Measurements from ENCODE around the gene NHERF2.
A peak's percentile ranks its signal among the peaks of the same experiment; 100 is the strongest.

The NHERF2 gene

DNA sequence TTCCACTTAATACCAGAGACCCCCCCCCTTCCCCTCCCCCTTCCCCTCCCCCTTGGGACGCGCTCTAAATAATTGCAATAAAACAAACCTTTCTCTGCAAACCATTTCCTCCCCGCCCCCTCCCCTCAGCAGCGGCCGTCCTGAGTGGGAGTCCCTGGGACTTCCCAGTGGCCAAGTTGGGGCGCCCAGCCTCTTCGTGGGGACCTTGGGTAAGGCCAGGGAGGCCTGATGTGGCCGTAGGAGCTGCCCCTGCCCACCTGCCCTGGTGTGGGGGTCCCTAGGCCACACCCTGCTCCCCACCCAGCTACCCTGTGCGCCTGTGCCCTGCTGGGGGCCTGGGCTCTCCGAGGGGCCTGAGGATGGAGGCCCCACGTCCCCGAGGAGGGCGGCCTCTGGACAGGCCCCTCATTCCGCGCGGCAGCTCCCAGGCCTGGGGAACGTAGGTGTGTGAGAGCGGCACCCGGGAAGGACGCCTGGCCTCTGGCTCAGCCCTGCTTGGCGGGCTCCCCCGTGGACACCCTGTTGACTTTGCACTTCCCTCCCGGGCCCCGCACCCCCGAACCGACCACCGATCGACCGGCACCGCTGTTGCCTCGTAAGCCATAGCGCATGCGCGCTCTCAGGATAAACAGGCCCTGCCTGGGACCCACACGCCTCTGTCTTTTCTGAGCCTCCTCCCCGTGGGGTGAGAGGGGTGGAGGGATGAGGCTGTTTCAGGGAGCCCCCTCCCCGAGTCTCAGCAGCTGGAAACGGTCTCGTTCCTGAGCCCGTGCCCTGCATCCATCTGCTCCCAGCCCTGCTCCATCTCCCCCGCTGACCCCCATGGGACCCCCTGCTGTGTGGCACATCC lies 11.9 kb downstream of the NHERF2 start:
- DNase-seq = no peak

DNA sequence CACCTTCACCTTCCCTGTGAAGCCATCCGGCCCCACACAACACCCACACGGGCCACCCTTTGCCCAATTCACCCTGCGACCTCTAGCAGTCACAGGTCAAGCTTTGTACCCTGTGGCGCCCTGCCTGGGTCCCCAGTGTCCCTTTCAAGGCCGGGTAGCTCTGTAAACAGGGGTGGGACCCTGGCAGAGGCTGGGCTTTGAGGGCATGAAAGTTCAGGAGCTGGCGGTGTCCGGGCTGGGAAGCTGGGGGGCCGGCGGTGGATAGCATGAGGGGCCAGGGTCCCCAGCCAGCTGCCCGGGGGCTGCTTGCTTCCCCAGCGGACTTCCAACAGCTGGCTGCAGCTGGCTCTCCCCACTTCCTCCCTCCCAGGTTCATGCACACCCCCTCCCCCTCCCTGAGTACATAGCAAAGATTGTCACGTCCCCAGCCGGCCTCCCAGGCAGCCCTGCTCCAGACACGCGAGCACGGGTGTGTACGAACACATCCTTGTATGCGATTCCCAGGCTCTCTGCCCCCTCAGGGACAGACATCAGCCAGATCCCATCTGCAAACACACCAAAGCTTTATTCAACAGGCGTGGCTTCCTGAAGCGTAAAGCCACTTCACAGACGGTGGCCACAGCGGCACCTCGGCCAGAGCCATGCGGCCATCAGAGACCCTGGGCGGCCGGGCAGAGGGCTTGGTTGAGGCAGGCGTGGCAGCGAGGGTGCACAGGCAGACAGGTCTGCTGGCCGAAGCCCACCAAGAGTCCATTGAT lies 12.8 kb downstream of the NHERF2 start:
- DNase-seq = no peak

DNA sequence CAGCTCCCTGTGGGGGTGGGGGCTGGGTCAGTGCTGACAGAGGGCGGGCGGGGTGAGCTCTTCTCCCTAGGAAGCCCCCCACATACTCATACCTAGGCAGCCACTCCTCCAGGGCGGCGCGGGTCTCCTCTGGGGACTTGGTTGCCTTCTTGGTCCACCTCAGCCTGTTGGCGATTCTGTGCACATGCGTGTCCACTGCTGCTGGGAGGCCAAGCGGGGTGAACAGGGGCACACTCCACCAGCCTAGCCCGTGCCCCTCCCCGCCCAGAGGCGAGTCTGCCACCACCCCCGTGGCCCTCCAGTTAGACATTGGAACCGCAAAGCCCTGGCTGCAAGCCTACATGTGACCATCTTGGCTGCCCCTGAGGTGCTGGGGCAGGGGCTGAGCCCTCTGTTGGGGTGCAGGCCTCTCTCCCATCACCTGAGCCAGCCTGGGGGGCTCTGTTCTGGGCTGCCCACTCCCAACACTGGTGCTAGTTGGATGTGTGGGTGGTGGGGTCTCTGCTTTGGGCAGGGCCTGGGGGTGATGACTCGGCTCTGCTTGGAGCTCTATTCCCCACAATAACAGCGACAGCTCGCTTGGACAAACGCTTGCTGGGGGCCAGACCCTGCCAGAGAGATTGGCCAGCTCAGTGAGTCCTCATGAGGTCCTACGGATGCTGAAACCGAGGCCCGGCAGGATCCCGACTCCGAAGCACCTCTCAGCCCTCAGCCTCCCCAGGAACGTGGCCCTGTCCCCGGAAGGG lies 13.5 kb downstream of the NHERF2 start:
- no peak for DNase-seq

DNA sequence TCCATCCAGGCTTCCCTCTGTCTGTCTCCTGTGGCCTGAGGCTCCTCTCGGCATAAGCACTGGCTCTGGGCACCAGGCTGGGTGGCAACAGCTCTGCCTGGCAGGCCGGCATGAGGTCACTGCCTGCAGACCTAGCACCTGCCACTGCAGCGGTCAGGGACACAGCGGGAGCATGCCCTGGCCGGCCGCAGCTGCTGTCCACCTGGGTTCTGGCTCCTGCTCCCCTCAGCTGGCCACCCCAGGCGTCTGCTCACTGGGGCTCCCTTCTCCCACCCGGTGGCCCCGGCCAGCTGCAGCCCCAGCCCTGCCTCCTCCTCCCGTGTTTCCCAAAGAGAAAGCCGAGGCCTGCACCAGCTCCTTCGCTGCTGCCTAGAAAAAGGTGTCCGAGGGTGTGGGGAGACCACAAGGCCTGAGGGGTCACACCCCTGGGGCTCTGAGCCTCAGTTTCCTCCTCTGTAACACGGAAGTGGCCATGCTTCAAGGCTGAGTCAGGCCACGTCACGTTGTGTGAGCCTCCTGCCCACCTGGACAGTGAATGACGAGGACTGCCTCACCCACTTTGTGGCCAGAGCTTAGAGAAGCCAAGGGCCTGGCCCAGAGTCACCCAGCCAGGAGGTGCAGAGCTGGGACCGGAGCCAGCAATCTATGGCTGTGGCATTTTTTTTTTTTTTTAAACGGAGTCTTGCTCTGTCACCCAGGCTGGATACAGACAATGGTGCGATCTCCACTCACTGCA lies 14.3 kb downstream of the NHERF2 start:
- peak in 5 of 56 donors; percentile 17 to 56 (median 23) for DNase-seq

DNA sequence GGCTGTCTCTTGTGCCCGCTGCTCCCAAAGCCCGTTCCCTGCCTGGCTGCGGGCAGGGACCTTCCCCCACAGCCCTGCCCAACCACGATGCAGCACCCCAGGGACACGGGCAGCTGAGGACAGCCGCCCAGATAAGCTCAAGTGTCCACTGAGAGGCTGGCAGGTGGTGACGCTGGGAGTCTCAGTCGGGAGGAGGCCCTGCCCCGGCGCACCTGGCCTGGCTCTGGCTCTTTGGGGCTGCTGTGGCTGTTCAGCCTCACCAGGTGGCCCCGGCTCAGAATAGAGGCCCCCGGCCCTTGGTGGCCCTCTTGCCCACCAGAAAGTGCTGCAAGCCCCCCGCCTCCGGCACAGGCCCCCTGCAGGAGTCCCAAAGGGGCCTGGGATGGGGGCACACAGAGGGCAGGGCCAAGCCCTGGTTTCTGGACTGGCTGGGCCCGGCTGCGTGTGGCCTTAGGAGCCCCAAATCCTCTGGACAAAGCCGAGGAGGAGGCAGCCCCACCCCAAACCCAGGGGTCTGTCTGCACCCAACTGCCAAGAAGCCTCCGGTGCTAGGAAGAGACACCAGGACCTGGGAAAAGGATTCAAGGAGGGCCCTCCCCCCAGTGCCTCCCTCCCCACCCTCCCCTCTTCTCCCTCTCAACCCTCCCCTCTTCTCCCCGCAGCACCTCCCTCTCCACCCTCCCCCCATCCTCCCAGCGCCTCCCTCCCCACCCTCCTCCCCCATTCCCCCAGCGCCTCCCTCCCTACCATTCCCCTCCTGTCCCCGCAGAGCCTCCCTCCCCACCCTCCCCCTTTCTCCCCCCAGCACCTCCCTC lies 15.7 kb downstream of the NHERF2 start:
- no peak for DNase-seq

DNA sequence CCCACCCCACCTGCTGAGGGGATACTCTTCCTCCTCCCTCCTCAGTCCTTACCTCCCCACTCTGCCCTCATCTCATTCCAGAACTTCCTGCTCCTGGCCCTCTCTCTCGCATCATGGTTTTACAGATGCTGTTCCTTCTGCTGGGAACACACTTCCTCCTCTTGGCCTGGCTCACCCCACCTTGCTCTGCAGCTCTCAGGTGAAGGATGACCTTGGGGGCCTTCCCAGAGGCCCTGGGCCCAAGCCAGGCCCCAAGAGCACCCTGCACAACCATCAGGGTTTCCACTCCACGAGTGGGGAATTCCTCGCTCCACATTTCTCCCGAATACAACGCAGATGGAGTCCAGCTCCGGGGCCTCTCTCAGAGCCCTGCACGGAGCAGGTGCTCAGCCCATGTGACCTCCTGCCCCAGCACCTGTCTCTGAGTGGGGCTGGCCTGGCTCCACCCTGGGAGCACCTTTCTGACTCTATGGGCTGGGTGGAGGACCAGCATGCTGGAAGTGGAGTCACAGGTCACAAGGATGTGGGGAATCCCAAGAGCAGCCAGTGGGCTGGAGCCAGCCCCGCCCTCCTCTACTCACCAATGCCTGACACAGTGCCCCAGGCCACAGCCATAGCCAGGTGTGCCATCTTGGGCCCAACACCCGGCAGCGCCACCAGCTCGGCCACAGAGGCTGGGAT lies 16.4 kb downstream of the NHERF2 start:
- DNase-seq = no peak

DNA sequence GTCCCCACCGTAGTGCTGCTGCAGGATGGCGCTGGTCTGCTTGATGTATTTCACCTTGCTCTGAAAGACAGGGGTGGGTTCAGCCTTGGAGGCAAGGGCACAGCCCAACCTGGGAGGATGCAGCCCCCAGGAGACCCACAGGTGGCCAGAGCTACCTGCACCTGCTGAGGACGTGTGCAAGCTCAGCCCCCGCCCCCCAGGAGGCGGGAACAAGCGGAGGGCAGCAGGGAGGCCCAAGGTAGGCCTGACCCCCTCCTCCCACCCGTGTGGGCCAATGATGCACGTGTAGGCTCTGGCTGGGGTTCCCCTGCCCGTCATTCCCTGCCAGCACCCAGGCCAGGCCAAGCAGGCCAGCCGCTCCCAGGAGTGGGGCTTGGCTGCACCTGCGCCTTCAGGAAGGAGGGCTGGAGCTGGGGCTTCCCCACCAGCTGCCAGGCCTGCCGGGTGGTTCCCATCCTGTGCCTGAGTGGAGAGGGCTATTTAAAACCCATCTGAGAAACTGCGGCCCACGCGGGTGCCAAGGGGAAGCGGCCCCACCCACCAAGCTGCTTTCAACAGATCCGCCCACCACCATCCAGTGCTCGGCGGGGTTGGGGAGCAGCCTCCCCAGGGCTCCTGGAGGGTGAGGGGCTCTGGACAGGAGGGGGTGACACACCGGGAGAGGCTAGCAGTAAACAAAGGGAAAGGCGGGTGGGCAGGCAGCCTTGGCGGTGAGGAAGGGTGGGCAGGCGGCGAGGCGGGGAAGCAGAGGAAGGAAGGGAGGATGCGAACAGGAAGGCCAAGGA lies 17.2 kb downstream of the NHERF2 start:
- peak in 21 of 56 donors; percentile 5 to 60 (median 31) for DNase-seq

DNA sequence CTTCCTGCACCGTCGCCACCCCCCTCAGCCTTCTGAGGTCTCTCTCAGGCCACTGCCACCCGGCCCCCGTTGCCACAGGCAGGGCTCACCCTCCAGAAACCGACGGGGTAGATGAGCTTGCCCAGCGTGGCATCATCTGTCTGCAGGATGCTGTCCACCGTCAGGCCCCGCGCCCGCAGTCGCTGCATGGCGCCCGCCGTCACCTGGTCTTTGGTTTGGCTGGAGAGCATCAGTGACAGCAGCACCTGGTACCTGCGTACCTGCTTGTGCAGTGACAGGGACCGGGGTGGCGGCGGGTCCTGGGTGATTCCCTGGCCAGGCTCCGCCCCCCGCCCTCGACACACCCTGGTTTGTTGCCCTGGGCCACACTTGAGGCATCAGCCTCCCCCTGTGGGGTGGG lies 17.8 kb downstream of the NHERF2 start:
- no peak for DNase-seq

DNA sequence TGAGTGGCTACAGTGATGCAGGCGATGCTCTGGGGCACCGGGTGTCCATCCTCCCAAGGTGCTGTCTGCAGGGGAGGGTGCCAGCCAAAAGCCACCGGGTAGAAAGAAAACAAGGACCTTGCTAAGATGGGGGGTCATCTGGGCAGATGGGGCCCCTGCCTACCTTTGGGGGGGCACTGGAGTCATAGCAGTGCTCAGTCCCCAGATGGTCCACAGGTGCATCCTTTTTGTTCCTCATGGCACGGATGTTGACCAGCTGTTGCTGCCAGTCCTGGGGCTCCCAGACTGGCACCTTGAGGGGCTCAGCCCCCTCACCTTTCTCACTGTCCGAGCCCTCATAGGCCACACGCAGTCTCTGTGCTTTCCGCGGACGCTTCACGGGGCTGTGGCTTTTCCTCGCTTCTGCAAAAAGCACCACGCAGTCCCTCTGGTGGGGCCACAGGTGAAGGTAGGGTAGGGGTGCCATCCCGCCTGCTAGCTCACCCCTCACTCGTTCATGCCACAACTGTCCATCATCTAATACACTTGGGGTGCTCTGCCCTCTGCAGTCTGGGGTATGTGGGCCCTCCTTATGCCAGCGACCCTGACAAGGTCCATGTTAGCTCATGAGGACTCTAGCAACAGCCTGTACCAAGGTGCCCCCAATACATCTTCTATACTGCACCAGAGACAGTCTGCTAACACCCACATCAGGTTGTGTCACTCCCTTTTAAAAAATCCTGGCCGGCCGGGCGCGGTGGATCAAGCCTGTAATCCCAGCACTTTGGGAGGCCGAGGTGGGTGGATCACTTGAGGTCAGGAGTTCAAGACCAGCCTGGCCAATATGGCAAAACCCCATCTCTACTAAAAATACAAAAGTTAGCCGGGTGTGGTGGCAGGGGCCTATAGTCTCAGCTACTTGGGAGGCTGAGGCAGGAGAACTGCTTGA lies 19.5 kb downstream of the NHERF2 start:
- no peak for DNase-seq

DNA sequence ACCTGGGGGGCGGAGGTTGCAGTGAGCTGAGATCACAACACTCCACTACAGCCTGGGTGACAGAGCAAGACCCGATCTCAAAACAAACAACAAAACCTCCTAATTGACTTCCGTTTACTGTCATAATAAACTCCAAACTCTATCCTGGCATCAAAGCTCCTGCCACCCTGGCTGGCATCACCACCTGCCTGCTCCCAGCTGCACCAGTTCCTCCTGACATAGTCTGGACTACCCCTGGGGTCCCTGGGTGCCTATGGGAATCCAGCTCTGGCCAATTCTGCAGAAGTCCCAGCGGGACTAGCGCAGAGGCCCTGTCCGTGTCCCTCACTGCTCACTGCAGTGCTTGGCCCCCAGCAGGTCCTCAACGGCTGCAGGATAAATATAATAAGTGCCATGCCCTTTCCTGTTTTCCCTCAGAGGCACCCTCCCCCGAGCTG lies 20.2 kb downstream of the NHERF2 start:
- DNase-seq = peak in 1 of 56 donors; percentile 34

DNA sequence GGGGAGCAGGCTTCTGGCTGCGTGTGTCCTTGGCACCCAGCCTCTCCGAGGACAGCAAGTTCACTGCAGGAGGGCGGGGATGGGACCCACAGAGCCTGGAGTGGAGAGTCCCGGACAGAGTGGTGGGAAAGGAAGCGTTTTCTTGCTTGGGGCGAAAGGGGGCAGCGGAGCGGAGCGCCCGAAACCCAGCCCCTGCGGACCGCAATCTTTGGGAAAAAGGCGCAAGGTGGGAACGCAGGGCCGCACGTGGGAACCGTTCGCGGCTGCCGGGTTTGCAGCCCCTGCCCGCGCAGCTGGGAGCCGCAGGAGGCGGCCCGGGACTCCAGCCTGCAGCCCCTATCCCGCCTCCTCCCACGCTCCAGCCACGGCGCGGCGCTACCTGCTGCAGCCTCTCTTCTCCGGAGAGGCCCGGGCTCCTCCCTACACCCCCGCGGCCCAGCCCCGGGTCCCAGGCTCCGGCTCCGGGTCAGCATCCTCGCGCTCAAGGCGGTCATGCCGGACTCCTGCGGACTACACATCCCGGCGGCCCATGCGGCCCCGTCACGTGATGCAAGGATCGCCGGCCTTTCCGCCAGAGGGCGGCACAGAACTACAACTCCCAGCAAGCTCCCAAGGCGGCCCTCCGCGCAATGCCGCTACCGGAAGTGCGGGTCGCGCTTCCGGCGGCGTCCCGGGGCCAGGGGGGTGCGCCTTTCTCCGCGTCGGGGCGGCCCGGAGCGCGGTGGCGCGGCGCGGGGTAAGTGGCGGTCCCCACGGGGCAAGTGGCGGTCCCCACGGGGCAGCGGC lies 20.8 kb downstream of the NHERF2 start, which contains the start of the genes NTHL1 and TSC2:
TSS of gene NTHL1 (minus strand) at position 505 of the 786 bp plus-strand sequence. CDS start at position 494, 11 bp downstream.
TSS of gene TSC2 (plus strand) at position 656 of the 786 bp plus-strand sequence. CDS start 631 bp downstream, outside the sequence.
- peak; percentile 62 to 99 (median 94) for DNase-seq

DNA sequence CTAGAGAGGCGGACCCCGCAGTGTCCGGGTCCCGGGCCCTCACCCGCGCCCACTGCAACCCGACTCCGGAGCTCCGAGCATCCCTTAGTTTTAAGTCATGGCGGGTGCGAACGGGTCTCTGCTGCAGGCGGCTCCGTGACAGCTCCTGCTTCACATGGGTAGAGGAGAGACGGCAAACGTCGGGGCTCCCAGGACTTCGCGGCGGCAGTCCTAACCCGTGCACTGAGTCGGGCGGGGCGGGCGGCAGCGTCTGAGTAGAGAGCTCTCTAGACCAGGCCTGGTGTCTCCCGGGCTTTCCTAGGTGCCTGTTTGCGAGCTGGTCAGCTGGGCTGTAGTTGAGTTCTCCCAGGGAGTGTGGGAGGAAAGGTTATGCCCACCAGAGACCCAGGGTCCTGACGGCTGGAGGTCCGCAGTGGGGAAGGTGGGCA lies 21.4 kb downstream of the NHERF2 start:
- DNase-seq = no peak

DNA sequence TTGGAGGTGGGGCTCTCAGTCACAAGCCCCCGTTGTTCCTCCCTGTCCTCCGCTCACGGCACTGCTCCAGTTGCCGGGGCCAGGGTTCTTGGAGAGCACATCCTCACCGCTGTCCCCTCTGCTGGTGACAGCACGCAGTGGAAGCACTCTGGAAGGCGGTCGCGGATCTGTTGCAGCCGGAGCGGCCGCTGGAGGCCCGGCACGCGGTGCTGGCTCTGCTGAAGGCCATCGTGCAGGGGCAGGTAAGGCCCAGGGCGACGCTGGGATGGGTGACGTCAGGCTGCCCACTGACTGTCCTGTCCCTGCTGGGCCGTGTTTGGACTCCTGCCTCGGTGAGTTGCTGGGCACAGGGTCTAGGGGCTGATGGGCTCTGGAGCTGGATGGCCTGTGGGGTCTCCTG lies 26.5 kb downstream of the NHERF2 start:
- DNase-seq = no peak

DNA sequence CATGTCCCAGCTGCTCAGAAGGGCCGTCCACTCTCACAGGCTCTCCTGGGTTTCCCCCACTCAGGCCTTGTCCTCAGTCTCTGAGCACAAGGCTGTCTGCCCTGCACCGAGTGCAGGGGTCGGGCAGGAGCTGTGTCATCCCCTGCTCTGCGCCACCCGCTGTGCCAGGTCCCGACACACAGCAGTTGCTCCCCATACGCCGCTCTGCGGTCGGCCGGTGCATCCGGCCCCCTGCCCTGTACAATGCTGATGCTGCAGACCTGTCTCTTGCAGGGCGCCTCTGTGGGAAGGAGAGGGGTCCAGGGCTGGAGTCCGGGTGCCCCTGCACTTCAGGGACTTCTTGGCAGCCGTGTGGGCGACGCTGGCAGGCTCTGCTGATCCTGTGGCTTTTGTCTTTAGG lies 27.2 kb downstream of the NHERF2 start:
- DNase-seq = no peak

DNA sequence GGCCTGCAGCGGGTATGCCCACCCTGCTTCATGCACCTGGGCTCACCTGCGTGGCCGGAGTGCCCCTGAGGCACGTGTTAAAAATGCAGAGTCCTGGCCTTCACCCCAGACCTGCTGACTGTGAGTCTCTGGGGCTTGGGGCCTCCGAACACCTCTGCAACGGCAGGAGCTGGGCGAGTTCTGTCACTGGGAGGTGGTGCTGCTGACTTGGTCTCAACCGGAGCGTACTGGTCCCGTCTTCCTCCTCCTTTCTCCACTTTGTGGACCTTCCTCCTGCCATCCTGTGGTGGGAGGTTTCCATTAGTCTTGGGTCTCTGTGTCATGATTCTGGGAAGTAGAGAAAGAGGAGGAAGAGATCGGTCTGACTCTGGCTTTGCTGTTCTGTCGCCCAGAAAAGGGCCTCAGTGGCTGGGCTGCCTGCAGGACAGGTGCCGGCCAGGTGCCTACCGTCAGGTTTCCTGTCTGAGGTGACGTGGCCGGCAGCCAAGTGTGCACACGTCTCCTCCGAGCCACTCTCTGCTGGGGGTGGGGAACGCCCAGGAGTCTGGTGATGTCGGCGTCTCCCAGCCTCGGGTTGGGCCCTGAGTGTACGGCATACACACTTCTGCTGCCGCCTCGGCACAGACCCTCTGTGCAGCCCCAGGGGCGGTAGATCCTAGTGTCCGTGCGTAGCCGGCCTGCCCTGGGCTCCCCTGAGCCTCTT lies 28.0 kb downstream of the NHERF2 start:
- no peak for DNase-seq

DNA sequence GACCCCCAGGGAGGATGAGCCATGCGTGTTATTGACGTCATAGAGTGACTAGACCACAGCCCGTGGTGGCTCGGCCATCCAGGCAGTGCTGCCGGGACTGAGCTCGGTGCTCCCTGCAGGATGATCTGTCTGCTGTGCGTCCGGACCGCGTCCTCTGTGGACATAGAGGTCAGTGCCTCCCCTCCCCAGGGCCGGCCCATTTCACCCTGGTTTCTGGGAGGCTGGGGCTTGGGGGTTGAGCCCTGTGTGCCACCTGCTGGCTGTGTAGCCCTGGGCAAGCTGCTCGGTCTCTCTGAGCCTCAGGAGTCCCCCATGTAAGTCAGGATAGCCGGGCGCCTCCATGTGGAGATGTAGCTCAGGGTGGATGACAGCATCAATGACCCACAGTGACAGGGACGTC lies 29.4 kb downstream of the NHERF2 start:
- DNase-seq = peak in 16 of 56 donors; percentile 6 to 48 (median 22)

Data from amygdala (tissue), 56 donors.